ENCODE results near the gene CEBPG.

Gene CEBPG

GRCh38 chr19:33374236-33374714 lies 766 bp downstream of the CEBPG start:
- H3K4me3 ChIP-seq (replicated peaks; ENCODE audit: insufficient read depth, low read length) = peak overlapping the region; percentile 79
- no peak for TF ChIP-seq SPI1 (IDR thresholded peaks at IDR 0.05; ENCODE audit: borderline replicate concordance, low read depth)
- TF ChIP-seq, protein P1, sequence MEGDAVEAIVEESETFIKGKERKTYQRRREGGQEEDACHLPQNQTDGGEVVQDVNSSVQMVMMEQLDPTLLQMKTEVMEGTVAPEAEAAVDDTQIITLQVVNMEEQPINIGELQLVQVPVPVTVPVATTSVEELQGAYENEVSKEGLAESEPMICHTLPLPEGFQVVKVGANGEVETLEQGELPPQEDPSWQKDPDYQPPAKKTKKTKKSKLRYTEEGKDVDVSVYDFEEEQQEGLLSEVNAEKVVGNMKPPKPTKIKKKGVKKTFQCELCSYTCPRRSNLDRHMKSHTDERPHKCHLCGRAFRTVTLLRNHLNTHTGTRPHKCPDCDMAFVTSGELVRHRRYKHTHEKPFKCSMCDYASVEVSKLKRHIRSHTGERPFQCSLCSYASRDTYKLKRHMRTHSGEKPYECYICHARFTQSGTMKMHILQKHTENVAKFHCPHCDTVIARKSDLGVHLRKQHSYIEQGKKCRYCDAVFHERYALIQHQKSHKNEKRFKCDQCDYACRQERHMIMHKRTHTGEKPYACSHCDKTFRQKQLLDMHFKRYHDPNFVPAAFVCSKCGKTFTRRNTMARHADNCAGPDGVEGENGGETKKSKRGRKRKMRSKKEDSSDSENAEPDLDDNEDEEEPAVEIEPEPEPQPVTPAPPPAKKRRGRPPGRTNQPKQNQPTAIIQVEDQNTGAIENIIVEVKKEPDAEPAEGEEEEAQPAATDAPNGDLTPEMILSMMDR (IDR thresholded peaks at IDR 0.05; ENCODE audit: insufficient read depth, low read length) = no peak
- no peak; the same call in 1 of the 2 replicates for TF ChIP-seq POLR2AphosphoS5 (IDR thresholded peaks at IDR 0.05; ENCODE audit: low read depth)
- no peak for TF ChIP-seq GABPA (IDR thresholded peaks at IDR 0.05; ENCODE audit: low read depth)
- TF ChIP-seq, protein P2, sequence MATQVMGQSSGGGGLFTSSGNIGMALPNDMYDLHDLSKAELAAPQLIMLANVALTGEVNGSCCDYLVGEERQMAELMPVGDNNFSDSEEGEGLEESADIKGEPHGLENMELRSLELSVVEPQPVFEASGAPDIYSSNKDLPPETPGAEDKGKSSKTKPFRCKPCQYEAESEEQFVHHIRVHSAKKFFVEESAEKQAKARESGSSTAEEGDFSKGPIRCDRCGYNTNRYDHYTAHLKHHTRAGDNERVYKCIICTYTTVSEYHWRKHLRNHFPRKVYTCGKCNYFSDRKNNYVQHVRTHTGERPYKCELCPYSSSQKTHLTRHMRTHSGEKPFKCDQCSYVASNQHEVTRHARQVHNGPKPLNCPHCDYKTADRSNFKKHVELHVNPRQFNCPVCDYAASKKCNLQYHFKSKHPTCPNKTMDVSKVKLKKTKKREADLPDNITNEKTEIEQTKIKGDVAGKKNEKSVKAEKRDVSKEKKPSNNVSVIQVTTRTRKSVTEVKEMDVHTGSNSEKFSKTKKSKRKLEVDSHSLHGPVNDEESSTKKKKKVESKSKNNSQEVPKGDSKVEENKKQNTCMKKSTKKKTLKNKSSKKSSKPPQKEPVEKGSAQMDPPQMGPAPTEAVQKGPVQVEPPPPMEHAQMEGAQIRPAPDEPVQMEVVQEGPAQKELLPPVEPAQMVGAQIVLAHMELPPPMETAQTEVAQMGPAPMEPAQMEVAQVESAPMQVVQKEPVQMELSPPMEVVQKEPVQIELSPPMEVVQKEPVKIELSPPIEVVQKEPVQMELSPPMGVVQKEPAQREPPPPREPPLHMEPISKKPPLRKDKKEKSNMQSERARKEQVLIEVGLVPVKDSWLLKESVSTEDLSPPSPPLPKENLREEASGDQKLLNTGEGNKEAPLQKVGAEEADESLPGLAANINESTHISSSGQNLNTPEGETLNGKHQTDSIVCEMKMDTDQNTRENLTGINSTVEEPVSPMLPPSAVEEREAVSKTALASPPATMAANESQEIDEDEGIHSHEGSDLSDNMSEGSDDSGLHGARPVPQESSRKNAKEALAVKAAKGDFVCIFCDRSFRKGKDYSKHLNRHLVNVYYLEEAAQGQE (IDR thresholded peaks at IDR 0.05; ENCODE audit: insufficient replicate concordance, low read depth) = no peak
- DNase-seq (ENCODE audit: low read depth in 1 of 2, low spot score in 1 of 2) = peak in 1 of 2 experiments; percentile 51
- H3K27me3 ChIP-seq (ENCODE audit: insufficient read depth, poor library complexity, severe bottlenecking) = no peaks in the 10 kb centered on the region
- peak overlapping the region; percentile 77 for H3K27ac ChIP-seq (replicated peaks)

GRCh38 chr19:33375156-33375836 lies 1.8 kb downstream of the CEBPG start:
- Histone ChIP-seq H3K27me3 (ENCODE audit: insufficient read depth, poor library complexity, severe bottlenecking) (no peaks in the 10 kb centered on the region), H3K27ac (replicated peaks) (no peak overlapping the region), H3K4me3 (replicated peaks; ENCODE audit: insufficient read depth, low read length) (peak overlapping the region; percentile 79)
- DNase-seq (ENCODE audit: low read depth in 1 of 2, low spot score in 1 of 2) = no peak
- TF ChIP-seq, protein P2 (IDR thresholded peaks at IDR 0.05; ENCODE audit: insufficient replicate concordance, low read depth) = no peak
- TF ChIP-seq, protein P1 (IDR thresholded peaks at IDR 0.05; ENCODE audit: insufficient read depth, low read length) = no peak
- TF ChIP-seq GABPA (IDR thresholded peaks at IDR 0.05; ENCODE audit: low read depth) (no peak), POLR2AphosphoS5 (IDR thresholded peaks at IDR 0.05; ENCODE audit: low read depth) (no peak), SPI1 (IDR thresholded peaks at IDR 0.05; ENCODE audit: borderline replicate concordance, low read depth) (no peak)

- TF ChIP-seq GABPA (IDR thresholded peaks at IDR 0.05; ENCODE audit: low read depth) = no peak
- TF ChIP-seq, protein P2 (IDR thresholded peaks at IDR 0.05; ENCODE audit: insufficient replicate concordance, low read depth) = no peak
- TF ChIP-seq, protein P1 (IDR thresholded peaks at IDR 0.05; ENCODE audit: insufficient read depth, low read length) = no peak
- no peak for TF ChIP-seq SPI1 (IDR thresholded peaks at IDR 0.05; ENCODE audit: borderline replicate concordance, low read depth)
- no peak for TF ChIP-seq POLR2AphosphoS5 (IDR thresholded peaks at IDR 0.05; ENCODE audit: low read depth)
- H3K4me3 ChIP-seq (replicated peaks; ENCODE audit: insufficient read depth, low read length) = peak overlapping the region; percentile 79; the same call in 1 of the 2 replicates
- no peak for DNase-seq (ENCODE audit: low read depth in 1 of 2, low spot score in 1 of 2)
- no peak overlapping the region for H3K27ac ChIP-seq (replicated peaks)
- H3K27me3 ChIP-seq (ENCODE audit: insufficient read depth, poor library complexity, severe bottlenecking) = no peaks in the 10 kb centered on the region
These were observed 2.3 kb downstream of the CEBPG start for GRCh38 chr19:33375837-33376159.
